Activated CD8-positive, alpha-beta memory T cell treated with anti-CD3 and anti-CD28 coated beads for 1 hour (primary cell): Measurements from ENCODE around the gene LCORL.
"Not testable (repeated sequence)": the region's sequence is repeated elsewhere in the genome, so short reads cannot be mapped to it uniquely, and the experiment has no call there.

Experiments used
- DNase-seq, 2 donors: peaks; one replicate each; pipeline ENCODE4 v3.0.0-alpha.2; 2020; ENCODE audit warnings: low read depth in 1 of 2; ENCODE audit errors: extremely low read depth in 1 of 2

Gene LCORL

GRCh38 chr4:17859793-17860406 is 161.7 kb downstream of the LCORL start:
- no peak for DNase-seq

DNA sequence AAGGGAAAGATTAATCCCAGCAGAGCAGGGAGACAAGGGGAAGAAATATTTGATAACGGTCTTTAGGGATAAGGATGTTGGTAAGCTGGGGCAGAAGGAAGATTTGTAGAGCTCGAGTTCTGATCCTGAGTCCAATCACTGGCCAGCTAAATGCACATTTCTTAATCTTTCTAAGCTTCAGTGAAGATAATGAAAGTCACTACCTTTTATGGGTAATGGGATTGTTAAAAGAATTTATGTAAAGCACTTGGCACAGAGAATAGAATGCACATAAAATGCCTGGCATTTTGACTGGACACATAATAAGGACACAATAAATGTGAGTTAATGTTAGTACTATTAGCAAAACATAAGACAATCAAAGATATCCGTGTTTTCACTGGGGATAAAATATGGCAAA is 167.5 kb downstream of the LCORL start:
- DNase-seq = no peak

DNA sequence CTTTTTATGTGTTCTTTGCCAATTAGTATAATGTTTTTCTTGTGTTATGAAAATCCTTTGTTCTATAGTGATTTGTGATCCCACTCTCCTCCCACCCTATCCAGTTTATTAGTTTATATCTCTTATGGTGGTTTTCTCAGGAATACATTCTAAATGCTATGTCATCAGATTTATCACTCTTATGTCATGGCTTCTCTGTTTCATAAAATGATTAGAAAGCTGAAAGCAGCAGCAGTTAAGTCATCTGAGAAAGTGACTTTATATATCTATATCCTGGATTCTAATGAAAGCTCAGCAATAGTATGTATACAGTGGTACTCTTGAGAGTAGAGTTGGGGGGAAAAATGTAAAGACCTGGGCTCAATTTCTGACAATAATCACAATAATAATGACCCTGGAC is 169.6 kb downstream of the LCORL start:
- no peak for DNase-seq

DNA sequence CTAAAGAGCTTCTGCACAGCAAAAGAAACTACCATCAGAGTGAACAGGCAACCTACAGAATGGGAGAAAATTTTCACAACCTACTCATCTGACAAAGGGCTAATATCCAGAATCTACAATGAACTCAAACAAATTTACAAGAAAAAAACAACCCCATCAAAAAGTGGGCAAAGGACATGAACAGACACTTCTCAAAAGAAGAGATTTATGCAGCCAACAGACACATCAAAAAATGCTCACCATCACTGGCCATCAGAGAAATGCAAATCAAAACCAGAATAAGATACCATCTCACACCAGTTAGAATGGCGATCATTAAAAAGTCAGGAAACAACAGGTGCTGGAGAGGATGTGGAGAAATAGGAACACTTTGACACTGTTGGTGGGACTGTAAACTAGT is 171.3 kb downstream of the LCORL start:
- not testable (repeated sequence) for DNase-seq

DNA sequence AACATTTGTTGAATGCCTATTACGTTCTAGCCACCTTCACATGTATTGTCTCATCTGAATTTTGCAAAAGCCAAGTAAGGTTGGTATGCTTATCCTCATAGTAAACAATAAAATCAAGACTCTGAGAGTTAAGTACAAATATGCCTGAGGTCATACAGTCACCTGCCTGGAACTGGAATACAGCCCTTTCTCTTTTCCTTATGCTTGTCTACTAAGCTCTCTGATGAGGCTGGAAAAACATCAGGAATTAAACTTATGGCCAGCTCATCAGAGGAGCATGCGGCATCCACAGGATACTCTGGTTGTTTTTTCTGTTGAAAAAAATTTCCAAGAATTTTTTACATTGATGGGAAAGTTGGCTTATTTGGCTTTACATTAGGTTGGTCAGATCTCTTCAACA is 175.3 kb downstream of the LCORL start:
- DNase-seq = no peak

GRCh38 chr4:17823871-17824669 is 197.5 kb downstream of the LCORL start:
- DNase-seq = no peak

- no peak for DNase-seq
These were observed 204.5 kb downstream of the LCORL start for GRCh38 chr4:17817027-17817426.

- DNase-seq = no peak
These were observed 205.4 kb downstream of the LCORL start for GRCh38 chr4:17816142-17816541.

DNA sequence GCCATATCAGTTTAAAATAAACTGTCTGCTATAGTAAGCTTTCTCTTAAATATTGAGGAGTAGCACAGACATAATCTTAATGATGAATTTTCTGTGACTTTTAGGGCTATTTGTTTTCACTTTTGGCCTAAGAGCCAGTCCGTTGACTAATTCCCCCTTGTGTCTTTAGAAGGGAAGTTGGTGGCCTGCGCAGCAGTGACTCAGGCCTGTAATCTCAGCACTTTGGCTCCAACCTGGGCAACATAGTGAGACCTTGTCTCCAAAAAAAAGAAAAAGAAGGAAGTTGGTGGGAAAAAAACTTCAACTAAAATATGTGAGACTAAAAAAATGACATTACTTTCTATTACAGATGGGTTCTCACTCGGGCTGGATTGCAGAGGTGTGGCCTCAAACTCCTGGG is 207.4 kb downstream of the LCORL start:
- no peak for DNase-seq

DNA sequence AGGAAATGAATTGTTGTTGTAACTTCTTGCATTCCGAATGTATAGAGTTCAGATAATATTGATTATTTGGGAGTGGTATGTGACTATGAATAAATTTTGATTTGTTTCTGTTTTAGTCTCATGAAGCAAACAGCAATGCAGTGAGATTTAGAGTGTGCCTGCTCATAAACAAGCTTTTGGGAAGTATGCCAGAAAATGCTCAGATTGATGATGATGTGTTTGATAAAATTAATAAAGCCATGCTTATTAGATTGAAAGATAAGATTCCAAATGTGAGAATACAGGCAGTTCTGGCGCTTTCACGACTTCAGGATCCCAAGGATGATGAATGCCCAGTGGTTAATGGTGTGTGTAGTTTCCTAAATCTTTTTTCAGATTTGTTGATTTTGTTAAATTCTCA is 208.8 kb downstream of the LCORL start:
- DNase-seq = no peak

DNA sequence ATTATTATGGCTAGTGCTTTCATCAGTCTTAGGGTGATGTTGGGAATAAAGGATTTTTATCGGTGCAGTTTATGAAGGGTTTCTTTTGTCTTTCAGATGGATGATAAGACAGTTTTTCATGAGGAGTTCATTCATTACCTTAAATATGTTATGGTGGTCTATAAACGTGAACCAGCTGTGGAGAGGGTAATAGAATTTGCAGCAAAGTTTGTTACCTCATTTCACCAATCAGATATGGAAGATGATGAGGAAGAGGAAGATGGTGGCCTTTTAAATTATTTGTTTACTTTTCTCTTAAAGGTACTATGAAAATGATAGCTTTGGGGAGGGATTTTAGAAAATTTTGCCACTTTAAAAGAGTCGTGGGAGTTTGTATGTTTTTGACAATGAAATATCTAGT is 209.4 kb downstream of the LCORL start:
- DNase-seq = no peak

- DNase-seq = no peak
These were observed 210.4 kb downstream of the LCORL start for GRCh38 chr4:17811078-17811603.

- peak; percentile 98 for DNase-seq
These were observed 211.1 kb downstream of the LCORL start, which contains the start of the genes DCAF16 and NCAPG for GRCh38 chr4:17810260-17811077. TSS of gene DCAF16 (minus strand) at chr4:17810757. CDS start at chr4:17804141, 6,616 bp downstream. TSS of gene NCAPG (plus strand) at chr4:17810979. CDS start at chr4:17811078, 99 bp downstream.

- no peak for DNase-seq
These were observed 211.9 kb downstream of the LCORL start for GRCh38 chr4:17809667-17810066.

DNA sequence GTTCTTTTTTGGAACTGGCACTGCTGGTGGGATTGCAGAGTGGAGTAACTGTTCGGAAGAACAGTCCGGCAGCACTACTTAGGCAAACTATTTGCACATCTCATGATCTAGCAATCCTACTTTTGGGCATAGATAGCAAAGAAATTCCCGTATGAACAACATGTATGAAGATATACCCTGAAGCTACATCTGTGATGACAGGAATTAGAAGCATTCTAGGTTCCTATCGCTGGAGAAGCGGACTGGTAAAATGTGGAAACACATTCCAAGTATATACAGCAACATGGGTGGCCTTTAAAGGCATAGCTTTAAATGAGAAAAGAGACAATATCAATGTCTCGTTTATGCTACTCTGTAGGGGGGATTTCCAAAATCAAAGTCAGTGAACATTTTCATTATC is 214.1 kb downstream of the LCORL start:
- no peak for DNase-seq

GRCh38 chr4:17805580-17806155 is 215.9 kb downstream of the LCORL start:
- DNase-seq = no peak

DNA sequence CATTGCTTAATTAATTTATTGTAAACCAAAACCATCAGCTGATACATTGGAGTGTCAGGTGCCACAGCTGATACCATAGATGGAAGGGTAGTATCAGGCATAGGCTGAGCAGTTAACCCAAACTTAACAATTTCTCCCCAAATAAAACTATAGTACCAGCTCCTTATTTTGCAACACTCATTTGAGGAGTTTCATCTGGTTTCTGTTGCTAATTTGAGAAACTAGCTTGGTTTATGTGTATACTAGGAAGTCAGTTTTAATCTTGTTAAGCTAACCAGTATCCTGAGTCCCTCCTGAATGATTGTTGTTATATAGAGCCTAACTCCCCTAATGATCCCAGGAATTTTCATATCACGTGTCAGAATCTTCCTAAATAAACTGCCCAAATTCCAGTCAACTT is 223.7 kb downstream of the LCORL start:
- DNase-seq = no peak

DNA sequence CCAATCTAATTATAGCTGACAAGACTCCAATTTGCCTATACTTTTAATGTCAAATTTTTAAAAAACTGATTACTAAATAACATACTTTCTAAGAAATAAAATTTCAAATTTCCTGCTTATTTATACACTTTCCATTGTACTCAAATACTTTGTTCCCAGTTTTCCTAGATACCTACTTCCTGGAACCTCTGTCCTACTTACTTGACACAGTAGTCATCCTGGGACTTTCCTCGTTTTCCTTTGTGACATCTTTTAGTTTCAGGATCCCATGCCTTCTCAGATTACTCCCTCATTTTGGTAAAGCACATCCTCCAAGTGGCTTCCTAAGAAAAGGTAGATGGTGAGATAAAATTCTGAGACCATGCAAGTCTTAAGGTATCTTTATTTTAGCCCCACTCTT is 226.8 kb downstream of the LCORL start:
- no peak for DNase-seq
